GM19455 (cell line): ENCODE data around the gene ARFGEF2.
"Not testable (repeated sequence)": the region's sequence is repeated elsewhere in the genome, so short reads cannot be mapped to it uniquely, and the experiment has no call there.

ENCODE experiments used
- ATAC-seq: cut with Tn5 transposase; IDR thresholded peaks from one replicate; pipeline ENCODE4 v1.9.1; 2021; ENCODE audit not compliant: unreplicated experiment

The ARFGEF2 gene

DNA sequence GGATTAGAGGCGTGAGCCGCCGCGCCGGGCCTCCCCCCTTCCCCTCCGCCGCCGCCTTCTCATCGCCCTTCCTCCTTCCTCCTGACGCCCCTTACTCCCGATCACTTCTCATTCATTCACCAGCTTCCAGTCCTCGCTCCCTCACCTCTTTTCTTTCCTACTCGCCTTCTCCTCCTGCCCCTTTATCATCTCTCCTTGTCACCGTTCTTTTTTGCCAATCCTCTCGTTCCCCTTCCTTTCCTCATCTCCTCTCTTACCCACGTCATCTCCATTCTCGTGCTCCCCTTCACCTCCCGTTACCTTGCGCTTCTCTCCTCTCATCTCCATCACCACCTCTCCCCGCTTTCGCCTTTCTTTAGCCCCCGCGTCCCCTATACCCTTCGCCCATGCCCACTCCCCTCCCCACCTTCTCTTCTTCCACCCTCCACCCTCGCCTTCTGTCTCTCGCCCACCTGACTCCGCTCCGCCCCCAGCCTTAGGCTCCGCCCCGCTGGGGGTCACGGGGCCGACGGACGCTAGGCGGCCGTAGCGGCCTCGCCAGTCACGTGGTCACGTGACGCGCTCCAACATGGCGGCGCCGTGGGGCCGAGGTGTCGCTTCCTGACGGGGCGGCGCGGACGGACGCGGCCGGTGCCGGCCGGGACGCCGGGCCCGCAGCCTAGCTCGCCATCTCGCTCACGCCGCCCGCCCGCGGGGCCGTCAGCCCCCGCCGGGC, at the start of gene ARFGEF2:
TSS of gene ARFGEF2 (plus strand) at position 544 of the 715 bp plus-strand sequence. CDS start 179 bp downstream, outside the sequence.
- ATAC-seq = peak; percentile 67

DNA sequence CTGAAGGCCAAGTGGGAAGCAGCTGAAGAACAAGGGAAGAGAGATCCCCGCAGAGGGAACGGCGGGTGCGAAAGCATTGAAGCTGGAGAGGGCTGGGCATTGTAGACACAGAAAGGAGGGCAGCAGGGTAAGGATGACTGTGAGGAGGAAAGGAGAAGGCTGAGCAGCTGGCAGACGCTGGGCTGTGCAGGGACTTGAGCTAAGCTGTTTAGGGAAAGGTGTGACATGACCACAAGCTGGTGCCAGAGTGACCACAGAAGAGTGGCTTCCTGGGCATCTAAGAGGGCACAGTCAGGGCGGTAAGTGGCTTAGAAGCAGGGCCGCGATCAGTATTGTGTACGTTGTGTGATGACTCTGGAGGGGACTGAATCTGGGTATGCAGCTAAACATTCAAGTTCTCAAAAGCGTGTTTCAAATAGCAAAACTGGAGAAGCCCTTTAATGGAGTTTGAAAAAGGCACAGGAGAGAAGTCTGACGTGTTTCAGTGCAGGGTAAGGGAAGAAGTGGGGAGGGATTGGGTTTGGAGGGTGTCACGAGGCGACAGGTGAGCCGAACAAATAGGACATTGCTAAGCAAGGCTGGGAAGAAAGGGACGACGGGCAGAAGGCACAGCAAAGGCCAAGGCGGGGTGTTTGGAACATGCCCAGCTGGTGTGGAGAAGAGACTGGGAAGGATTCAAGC, 46.1 kb upstream of the ARFGEF2 start:
- no peak for ATAC-seq

- ATAC-seq = no peak
Observed at GRCh38 chr20:48875914-48876240, 45.6 kb upstream of the ARFGEF2 start.

DNA sequence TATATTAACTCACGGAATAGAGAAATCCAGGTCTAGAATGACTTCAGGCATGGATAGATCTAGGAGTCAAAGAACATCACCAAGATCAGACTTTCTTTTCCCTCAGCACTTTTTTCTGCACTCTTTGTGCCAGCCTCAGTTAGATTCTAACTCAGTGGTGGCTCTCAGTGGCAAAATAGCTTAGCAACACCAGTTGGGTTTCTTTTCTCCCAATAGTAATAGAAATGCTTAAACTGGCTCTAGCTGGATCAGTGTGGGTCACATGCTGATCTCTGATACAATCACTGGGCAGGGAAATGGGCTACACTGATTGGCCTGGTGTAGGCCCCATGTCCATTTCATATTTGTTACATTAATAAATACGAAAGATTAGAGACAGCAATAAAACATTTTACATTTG, 44.2 kb upstream of the ARFGEF2 start:
- ATAC-seq = no peak

- ATAC-seq = no peak
Observed at GRCh38 chr20:48878534-48879248, 42.8 kb upstream of the ARFGEF2 start.

DNA sequence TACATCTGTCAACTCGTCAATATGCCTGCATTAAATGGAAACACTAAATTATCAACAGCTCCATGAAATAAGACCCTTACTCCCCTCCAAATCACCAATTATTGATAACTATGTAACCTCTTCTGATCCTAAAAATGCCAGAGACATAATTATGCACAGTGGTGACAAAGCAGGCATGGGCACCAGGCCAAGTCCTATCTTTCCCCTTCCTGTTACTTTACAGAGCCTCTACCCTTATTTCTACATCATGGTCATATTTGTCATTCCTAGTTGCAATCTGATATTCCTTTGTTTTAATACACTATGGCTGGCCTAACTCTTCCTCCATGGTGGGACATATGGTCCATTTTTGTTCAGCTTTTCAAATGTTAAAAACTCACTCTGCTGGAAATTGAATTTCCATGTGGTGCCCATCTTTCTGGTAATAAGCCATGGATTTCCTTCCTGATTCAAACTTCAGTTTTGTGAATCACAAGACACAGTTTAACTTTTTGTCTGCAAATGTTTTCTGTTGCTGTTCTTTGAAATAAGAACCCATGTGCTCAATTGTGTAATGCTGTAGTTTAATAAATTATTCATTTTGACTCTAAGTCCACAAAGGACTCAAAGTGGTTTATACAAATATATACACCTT, 41.8 kb upstream of the ARFGEF2 start:
- ATAC-seq = no peak

DNA sequence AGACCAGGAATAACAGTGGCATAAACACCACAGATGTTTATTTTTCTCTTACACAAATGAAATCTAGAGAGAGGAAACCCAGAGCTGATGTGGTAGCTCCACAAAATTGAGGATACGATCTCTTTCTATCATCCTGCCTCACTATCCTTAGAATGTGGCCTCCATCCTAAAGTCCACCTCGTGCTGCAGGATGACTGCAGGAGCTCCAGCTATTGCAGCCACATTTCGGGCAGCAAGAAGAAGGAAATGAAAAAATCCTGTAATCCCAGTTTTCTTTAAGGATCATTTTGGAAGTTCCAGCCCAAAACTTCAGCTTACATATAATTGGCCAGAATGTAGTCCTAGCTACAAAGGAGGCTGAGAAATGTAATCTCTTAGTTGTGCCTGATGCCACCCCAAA, 41.2 kb upstream of the ARFGEF2 start:
- ATAC-seq = no peak

- no peak for ATAC-seq
Observed at GRCh38 chr20:48880981-48881657, 40.4 kb upstream of the ARFGEF2 start.

- no peak for ATAC-seq
Observed at GRCh38 chr20:48885237-48885636, 36.3 kb upstream of the ARFGEF2 start.

GRCh38 chr20:48886194-48886593, 35.3 kb upstream of the ARFGEF2 start:
- no peak for ATAC-seq

DNA sequence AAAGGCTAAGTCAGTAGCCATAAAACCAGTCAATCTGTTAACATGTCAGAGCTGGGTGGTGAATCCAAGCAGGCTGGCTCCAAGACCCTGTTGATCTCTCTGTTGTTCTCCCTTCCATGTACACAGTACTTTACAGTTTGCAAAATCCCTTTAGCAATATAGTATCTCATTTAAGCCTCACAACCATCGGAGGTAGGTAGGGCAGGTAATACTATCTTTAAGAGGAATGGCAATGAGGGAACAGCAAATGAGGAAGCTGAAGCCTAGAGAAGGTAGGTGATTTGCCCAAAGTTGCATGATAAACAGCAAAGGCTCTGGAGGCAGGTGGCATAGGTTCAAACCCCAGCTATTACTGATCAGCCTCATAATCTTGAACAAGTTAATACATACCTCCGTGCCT, 34.7 kb upstream of the ARFGEF2 start:
- ATAC-seq = no peak

DNA sequence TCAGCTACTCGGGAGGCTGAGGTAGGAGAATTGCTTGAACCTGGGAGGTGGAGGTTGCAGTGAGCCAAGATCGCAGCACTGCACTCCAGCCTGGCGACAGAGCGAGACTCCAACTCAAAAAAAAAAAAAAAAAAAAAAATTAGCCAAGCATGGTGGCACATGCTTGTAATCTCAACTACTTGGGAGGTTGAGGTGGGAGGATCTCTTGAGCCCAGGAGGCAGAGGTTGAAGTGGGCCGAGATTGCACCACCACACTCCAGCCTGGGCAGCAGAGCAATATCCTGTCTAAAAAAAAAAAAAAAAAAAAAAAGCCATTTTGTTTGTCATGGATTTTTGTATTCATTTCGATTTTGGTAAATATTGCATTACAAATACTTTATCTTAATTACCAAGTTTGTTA, 33.0 kb upstream of the ARFGEF2 start:
- ATAC-seq = not testable (repeated sequence)

GRCh38 chr20:48889140-48889790, 32.2 kb upstream of the ARFGEF2 start:
- ATAC-seq = no peak

- ATAC-seq = no peak
Observed at GRCh38 chr20:48891235-48892048, 30.1 kb upstream of the ARFGEF2 start.

DNA sequence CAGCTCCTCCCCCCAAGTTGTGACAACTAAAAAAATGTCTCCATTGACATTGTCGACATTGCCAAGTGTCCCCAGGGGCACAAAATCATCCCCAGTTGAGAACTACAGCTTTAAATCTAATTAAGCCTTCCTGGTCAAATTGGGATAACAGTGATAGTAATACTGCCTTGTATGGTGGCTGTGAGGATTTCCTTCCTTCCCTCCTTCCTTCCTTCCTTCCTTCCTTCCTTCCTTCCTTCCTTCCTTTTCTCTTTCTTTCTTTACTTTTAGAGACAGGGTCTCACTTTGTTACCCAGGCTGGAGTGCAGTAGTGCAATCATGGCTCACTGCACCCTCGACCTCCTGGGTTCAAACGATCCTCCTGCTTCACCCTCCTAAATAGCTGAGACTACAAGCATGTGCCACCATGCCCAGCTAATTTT, 29.5 kb upstream of the ARFGEF2 start:
- ATAC-seq = no peak

DNA sequence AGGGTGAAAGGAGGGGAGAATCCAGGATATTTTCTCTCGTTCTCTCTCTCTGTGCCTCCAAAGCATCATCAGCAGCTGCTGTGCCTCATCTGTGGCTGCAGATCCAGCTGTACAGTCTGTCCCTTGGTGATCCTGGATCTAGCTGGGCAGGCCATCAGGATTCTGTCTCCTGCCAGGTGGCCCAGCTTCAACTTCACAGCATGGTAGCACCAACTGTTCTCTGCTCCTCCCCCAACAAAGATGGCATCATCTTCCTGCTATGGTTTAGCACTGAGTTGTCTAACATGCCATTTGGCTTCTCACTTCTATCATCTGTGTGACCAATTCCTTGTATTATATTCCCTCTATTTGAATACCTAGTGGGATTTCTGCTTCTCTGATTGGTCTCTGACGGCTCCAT, 28.6 kb upstream of the ARFGEF2 start:
- no peak for ATAC-seq

- no peak for ATAC-seq
Observed at GRCh38 chr20:48893374-48893773, 28.1 kb upstream of the ARFGEF2 start.

DNA sequence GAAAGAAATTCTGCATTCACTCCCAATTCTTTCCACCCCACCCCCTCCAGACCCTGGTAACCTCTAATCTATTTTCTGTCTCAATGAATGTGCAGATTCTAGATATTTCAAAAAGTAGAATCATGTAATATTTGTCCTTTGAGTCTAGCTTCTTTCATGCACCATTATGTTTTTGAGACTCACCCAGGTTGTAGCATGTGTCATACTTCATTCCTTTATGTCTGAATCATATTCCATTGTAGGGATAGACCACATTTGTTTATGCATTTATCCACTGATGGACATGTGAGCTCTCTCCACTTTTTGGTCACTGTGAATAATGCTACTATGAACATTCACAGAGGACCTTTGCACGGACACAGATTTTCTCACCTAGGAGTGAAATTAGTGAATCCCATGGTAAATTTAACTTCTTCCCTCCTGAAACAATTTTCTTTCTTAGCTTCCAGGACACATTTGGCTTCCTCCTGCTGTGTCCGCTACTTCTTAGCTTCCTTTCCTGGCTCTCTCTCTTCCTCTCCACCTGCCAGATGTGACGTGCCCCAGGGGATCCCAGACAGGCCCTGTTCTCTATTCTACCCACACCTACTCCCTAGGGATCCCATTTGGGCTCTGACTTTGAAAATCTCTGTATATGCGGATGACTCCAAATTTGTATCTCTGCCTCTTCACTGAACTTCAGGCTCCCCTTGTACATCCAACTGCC, 24.1 kb upstream of the ARFGEF2 start:
- no peak for ATAC-seq

GRCh38 chr20:48898210-48898609, 23.3 kb upstream of the ARFGEF2 start:
- ATAC-seq = no peak
